ENCODE data around the gene MAPK10.

GRCh38 chr4:86122404-86122803 is 237.4 kb downstream of the MAPK10 start:
- TF ChIP-seq EZH2 (IDR thresholded peaks at IDR 0.05; ENCODE audit: low read length, unreplicated experiment) (no peak), CTCF (conservative IDR thresholded peaks at IDR 0.05; ENCODE audit: low read depth, low read length) (no peak), EZH2phosphoT487 (IDR thresholded peaks at IDR 0.05; ENCODE audit: borderline replicate concordance, low read length) (no peak)

Measured in PC-3 (cell line).